B cell (primary cell): ENCODE data around the gene PRODH. TPM values are rescaled to one million over a fixed set of nuclear protein-coding genes. Genes with fewer than 3 reads are reported as not detected.
"Not testable (repeated sequence)": the region's sequence is repeated elsewhere in the genome, so short reads cannot be mapped to it uniquely, and the experiment has no call there.

Experiments used
- ATAC-seq: fragments of 200-7000 bp; cut with Tn5 transposase; one replicate; pipeline ENCODE4 v1.10.0; 2021; ENCODE audit warnings: low read depth, mild to moderate bottlenecking, moderate number of reproducible peaks, moderate library complexity
- CTCF ChIA-PET: fragments of 350-600 bp; sonication (Branson Sonifier 250); formaldehyde crosslinking; loops from one replicate; lab custom pipeline; 2021; ENCODE audit warnings: antibody characterized with exemption, inconsistent platforms; lab: Charles Lee
- POLR2A ChIA-PET: fragments of 350-600 bp; sonication (Branson Sonifier 250); formaldehyde crosslinking; loops from one replicate; lab custom pipeline; 2021; ENCODE audit warnings: antibody characterized with exemption; lab: Charles Lee
- DNase-seq: peaks from one replicate; pipeline ENCODE4 v3.0.0; 2013
- H2AFZ ChIP-seq: 2 replicates; pipeline ENCODE4 v1.6.1; 2012; ENCODE audit warnings: mild to moderate bottlenecking, low read depth, low read length; ENCODE audit not compliant: insufficient read depth, poor library complexity, severe bottlenecking
- H3K27ac ChIP-seq, 2 donors: 1 replicate in 1 of 2; 2 replicates in 1 of 2; pipeline ENCODE4 v1.5.1; 2012 to 2013; ENCODE audit warnings: low read length in 2 of 2, mild to moderate bottlenecking in 2 of 2, moderate library complexity in 1 of 2
- H3K27me3 ChIP-seq, 4 experiments: fragments of 200-600 bp in 1 of 4; sonication (generic) in 1 of 4; replicated peaks in 1 of 4; 1 replicate in 2 of 4; 2 replicates in 2 of 4; pipeline versions ENCODE4 v1.6.1 to v1.7.0; 2013 to 2016; ENCODE audit warnings: low read length in 3 of 4, mild to moderate bottlenecking in 2 of 4, mixed read lengths in 1 of 4, moderate library complexity in 1 of 4; ENCODE audit not compliant: insufficient read depth in 4 of 4, control insufficient read depth in 3 of 4; ENCODE audit errors: control extremely low read depth in 1 of 4
- H3K36me3 ChIP-seq, 2 experiments: replicated peaks in 1 of 2; 1 replicate in 1 of 2; 2 replicates in 1 of 2; pipeline versions ENCODE4 v1.6.1 to v1.7.1; 2013; ENCODE audit warnings: low read length in 1 of 2; ENCODE audit not compliant: insufficient read depth in 2 of 2, control insufficient read depth in 1 of 2; ENCODE audit errors: control extremely low read depth in 1 of 2, extremely low read depth in 1 of 2
- H3K4me1 ChIP-seq, 2 donors: fragments of 200-600 bp in 1 of 2; sonication (generic) in 1 of 2; 1 replicate in 1 of 2; 2 replicates in 1 of 2; pipeline versions ENCODE4 v1.5.1 to v1.6.1; 2013 to 2017; ENCODE audit warnings: low read length in 2 of 2; ENCODE audit not compliant: control insufficient read depth in 2 of 2, insufficient read depth in 2 of 2
- H3K4me2 ChIP-seq: replicated peaks from 2 replicates; pipeline ENCODE3; 2012; ENCODE audit warnings: mild to moderate bottlenecking, low read depth, low read length; ENCODE audit not compliant: poor library complexity, severe bottlenecking
- H3K4me3 ChIP-seq, 5 experiments: fragments of 200-600 bp in 1 of 5; sonication (generic) in 1 of 5; 1 replicate in 3 of 5; 2 replicates in 2 of 5; pipeline versions ENCODE4 v1.5.1 to v1.7.0; 2011 to 2016; ENCODE audit warnings: low read length in 4 of 5, mild to moderate bottlenecking in 4 of 5, low read depth in 2 of 5, control low read depth in 1 of 5, moderate library complexity in 1 of 5; ENCODE audit not compliant: insufficient read depth in 1 of 5; ENCODE audit errors: control extremely low read depth in 1 of 5, extremely low read depth in 1 of 5
- H3K79me2 ChIP-seq: fragments of 200-600 bp; sonication (generic); one replicate; pipeline ENCODE4 v1.6.0; 2016; ENCODE audit warnings: low read length; ENCODE audit not compliant: control insufficient read depth, insufficient read depth
- H3K9ac ChIP-seq: fragments of 200-600 bp; sonication (generic); 2 replicates; pipeline ENCODE4 v1.6.1; 2017; ENCODE audit warnings: mild to moderate bottlenecking, low read length, moderate library complexity
- H3K9me3 ChIP-seq, 3 donors: one replicate each; pipeline versions ENCODE4 v1.6.1 to v1.7.1; 2013; ENCODE audit warnings: low read length in 2 of 3; ENCODE audit not compliant: control insufficient read depth in 2 of 3, insufficient read depth in 1 of 3; ENCODE audit errors: control extremely low read depth in 1 of 3
- H4K20me1 ChIP-seq: 2 replicates; pipeline ENCODE4 v1.6.0; 2012; ENCODE audit warnings: mild to moderate bottlenecking, low read length; ENCODE audit not compliant: insufficient read depth, control insufficient read depth, poor library complexity, severe bottlenecking
- H3K27ac Mint-ChIP-seq: one replicate; pipeline ENCODE4 v1.8.0; 2021; ENCODE audit warnings: mixed read lengths
- H3K27me3 Mint-ChIP-seq: one replicate; pipeline ENCODE4 v1.8.0; 2021; ENCODE audit warnings: mixed read lengths
- H3K4me1 Mint-ChIP-seq: one replicate; pipeline ENCODE4 v1.8.0; 2021; ENCODE audit warnings: mixed read lengths
- H3K4me3 Mint-ChIP-seq: one replicate; pipeline ENCODE4 v1.8.0; 2021; ENCODE audit warnings: mixed read lengths
- H3K9me3 Mint-ChIP-seq: one replicate; pipeline ENCODE4 v1.8.0; 2022; ENCODE audit warnings: mixed read lengths; ENCODE audit not compliant: insufficient read depth
- WGBS: methylation state at CpG from one replicate; pipeline ENCODE4 v1.1.5; 2013; ENCODE audit warnings: missing lambda C conversion rate; ENCODE audit not compliant: insufficient coverage; 5-methylcytosine and 5-hydroxymethylcytosine counted together
- intact Hi-C: fragments of 100-400 bp; cut with micrococcal nuclease; formaldehyde crosslinking; loops from one replicate; pipeline ENCODE4 v1.10.0; 2022
- polyA plus RNA-seq: library from polyadenylated mRNA; depleted of rRNA; stranded (reverse); fragments of >200 nt; gene quantifications from 2 replicates; pipeline ENCODE4 v1.2.3, GENCODE V29; 2012
- total RNA-seq, 2 donors: library from RNA; stranded (reverse); fragments of 120-200 nt in 1 of 2; gene quantifications; 1 replicate in 1 of 2; 2 replicates in 1 of 2; pipeline versions ENCODE4 v1.2.3 to v1.2.4, GENCODE V29; 2013 to 2022

The PRODH gene
- total and polyA plus RNA-seq, 2 donors (not counting 1 experiment from before 2014, with no cell fraction given): not detected

DNA sequence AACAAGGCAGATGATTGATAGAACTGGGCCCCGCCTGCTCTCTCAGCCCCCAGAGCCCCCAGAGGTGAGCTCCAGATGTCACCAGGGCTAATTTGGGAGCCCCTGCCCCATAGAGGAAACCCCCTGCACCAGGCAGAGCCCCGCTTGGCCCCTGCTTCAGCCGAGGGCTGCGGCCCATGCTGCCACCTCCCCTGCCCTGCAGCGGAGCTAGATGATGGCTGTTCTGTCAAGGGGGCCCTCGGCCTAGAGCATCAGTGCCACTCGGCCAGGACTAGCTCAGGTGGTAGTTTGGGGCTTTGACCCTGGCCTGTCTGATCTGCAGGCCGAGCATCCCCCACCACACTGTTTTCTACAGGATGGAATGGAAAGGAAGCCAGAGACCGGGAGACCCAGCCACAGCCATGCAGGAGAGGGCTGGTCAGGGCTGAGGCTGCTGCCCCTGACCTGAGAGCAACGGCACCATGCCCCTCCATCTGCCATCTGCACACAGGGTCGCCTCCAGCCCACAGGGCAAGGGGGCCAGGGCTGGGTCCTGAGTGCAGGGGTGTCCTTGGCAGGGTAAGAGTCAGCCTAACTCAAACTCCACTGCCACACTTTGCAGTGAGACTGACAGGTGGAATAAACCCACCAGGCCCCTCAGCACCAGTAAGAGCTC lies 24.2 kb upstream of the PRODH start:
- H3K36me3 ChIP-seq, H3K9ac ChIP-seq, H3K27ac ChIP-seq, CTCF ChIA-PET, H3K4me1 ChIP-seq, H3K4me3 Mint-ChIP-seq, H3K9me3 Mint-ChIP-seq, DNase-seq, H3K4me1 Mint-ChIP-seq, H3K4me2 ChIP-seq, H3K79me2 ChIP-seq, intact Hi-C loops, H3K9me3 ChIP-seq, H2AFZ ChIP-seq, H3K27me3 Mint-ChIP-seq, H4K20me1 ChIP-seq, POLR2A ChIA-PET, H3K4me3 ChIP-seq, ATAC-seq, H3K27me3 ChIP-seq, H3K27ac Mint-ChIP-seq: not testable (repeated sequence)
- 91% methylated on average over 4 of the region's 11 CpGs for WGBS

DNA sequence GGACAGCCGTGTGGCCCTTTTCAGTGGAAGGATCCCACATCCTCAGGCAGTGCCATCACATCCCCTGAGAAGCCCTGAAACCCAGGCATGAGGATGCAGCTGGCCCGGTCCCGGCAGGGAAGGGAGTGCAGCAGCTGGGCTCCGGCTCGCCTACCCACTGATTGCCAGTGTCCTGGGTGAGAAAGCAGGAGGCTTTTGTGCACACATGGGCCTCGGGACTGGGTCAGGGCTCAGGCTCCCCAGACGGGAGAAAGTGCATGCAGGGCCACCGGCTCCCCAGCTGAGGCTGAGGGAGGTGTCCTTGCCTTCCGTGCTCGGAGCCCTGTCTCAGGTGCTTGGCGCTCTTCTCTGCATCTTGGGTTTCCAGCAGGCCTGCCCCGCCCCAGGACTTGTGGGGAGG lies 23.6 kb upstream of the PRODH start:
- H4K20me1 ChIP-seq, H3K27me3 ChIP-seq, CTCF ChIA-PET, H3K4me2 ChIP-seq, H3K4me1 ChIP-seq, H3K4me3 ChIP-seq, H3K9me3 ChIP-seq, ATAC-seq, H3K27ac ChIP-seq, H3K9ac ChIP-seq, H3K36me3 ChIP-seq, POLR2A ChIA-PET, H2AFZ ChIP-seq, H3K9me3 Mint-ChIP-seq, H3K27me3 Mint-ChIP-seq, intact Hi-C loops, DNase-seq, H3K4me3 Mint-ChIP-seq, H3K27ac Mint-ChIP-seq, H3K4me1 Mint-ChIP-seq, H3K79me2 ChIP-seq: not testable (repeated sequence)
- WGBS: 79% methylated on average over 2 of the region's 12 CpGs

DNA sequence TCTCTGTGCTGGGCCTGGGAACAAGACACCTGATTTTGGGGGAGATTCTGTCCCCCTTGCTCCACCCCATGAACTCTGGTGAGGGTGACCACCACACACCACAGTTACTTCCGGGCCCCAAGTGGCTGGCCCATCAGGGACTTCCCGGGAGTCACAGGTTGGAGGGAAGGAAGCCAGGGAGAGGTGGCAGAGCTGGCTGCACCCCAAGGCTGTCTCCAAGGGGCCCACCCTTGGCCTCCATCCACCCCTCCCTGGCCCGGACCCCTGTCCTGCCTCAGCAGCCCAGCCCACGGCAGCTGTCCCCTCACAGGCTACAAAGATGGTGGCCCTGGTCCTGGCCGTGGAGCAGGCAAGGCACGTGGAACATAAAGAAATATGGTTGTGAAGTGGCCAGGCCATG lies 23.2 kb upstream of the PRODH start:
- H3K4me1 Mint-ChIP-seq, H3K36me3 ChIP-seq, H3K4me2 ChIP-seq, H4K20me1 ChIP-seq, H3K27me3 Mint-ChIP-seq, H3K27ac Mint-ChIP-seq, H3K4me3 ChIP-seq, H3K9me3 Mint-ChIP-seq, POLR2A ChIA-PET, intact Hi-C loops, H3K27ac ChIP-seq, H3K9me3 ChIP-seq, ATAC-seq, DNase-seq, H3K4me3 Mint-ChIP-seq, H2AFZ ChIP-seq, CTCF ChIA-PET, H3K4me1 ChIP-seq, H3K79me2 ChIP-seq, H3K9ac ChIP-seq, H3K27me3 ChIP-seq: not testable (repeated sequence)
- no CpG with 5 or more reads among the region's 6 CpGs for WGBS

DNA sequence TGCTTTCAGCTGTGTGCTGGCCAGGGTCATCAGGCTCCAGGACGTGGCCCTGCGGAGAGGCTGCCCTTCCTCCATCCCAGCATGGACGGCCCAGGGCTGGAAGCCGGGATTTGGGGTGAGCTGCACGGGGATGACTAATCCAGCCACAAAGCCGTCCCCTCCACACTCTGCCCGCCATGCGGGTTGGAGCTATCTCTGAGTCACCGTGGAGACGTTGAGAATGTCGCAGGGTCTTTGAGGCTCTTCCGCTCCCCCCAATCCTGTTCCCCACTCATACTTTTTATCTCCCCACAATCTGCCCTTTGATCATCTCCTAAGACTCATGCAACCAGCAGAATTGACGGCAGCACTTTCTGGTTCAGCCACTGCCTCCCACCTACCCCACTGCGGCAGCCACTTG lies 22.6 kb upstream of the PRODH start:
- H3K9ac ChIP-seq, H2AFZ ChIP-seq, H3K27me3 Mint-ChIP-seq, H3K4me3 Mint-ChIP-seq, DNase-seq, H3K4me1 ChIP-seq, H4K20me1 ChIP-seq, H3K9me3 ChIP-seq, H3K27ac ChIP-seq, POLR2A ChIA-PET, H3K4me3 ChIP-seq, H3K4me2 ChIP-seq, H3K79me2 ChIP-seq, CTCF ChIA-PET, H3K36me3 ChIP-seq, H3K27me3 ChIP-seq, H3K9me3 Mint-ChIP-seq, intact Hi-C loops, ATAC-seq, H3K4me1 Mint-ChIP-seq, H3K27ac Mint-ChIP-seq: not testable (repeated sequence)
- WGBS: 87% methylated on average over 14 of the region's 14 CpGs
